Osteoblast (primary cell): Measurements from ENCODE around the gene NR3C2. TPM values are rescaled to one million over a fixed set of nuclear protein-coding genes. Genes with fewer than 3 reads are reported as not detected.

ENCODE experiments used
- DNase-seq: peaks from one replicate; pipeline ENCODE4 v3.0.0; 2011; ENCODE audit warnings: low spot score, mixed read lengths; ENCODE audit not compliant: insufficient read length; ENCODE audit errors: missing footprints
- H2AFZ ChIP-seq: 2 replicates; pipeline ENCODE4 v1.6.0; 2011; ENCODE audit warnings: mild to moderate bottlenecking, low read length
- H3K27ac ChIP-seq: 2 replicates; pipeline ENCODE4 v1.5.1; 2011; ENCODE audit warnings: mild to moderate bottlenecking, low read depth, low read length, moderate library complexity
- H3K27me3 ChIP-seq: 2 replicates; pipeline ENCODE4 v1.6.0; 2012; ENCODE audit warnings: mild to moderate bottlenecking, control low read depth, inconsistent platforms, low read length, moderate library complexity; ENCODE audit not compliant: insufficient read depth
- H3K36me3 ChIP-seq: 2 replicates; pipeline ENCODE4 v1.5.1; 2011; ENCODE audit warnings: mild to moderate bottlenecking, low read length, control low read depth, moderate library complexity; ENCODE audit not compliant: insufficient read depth
- H3K4me1 ChIP-seq: 2 replicates; pipeline ENCODE4 v1.5.1; 2011; ENCODE audit warnings: mild to moderate bottlenecking, low read length, control low read depth, moderate library complexity; ENCODE audit not compliant: insufficient read depth
- H3K4me2 ChIP-seq: 2 replicates; pipeline ENCODE4 v1.6.0; 2011; ENCODE audit warnings: mild to moderate bottlenecking, low read length; ENCODE audit not compliant: insufficient read depth
- H3K4me3 ChIP-seq: fragments of 200-600 bp; sonication (generic); 3 replicates; pipeline ENCODE4 v1.5.1; 2012; ENCODE audit warnings: mild to moderate bottlenecking, low read length, inconsistent platforms; ENCODE audit not compliant: insufficient read depth
- H3K79me2 ChIP-seq: 2 replicates; pipeline ENCODE4 v1.6.0; 2012; ENCODE audit warnings: mild to moderate bottlenecking, low read length, control low read depth, inconsistent platforms; ENCODE audit not compliant: insufficient read depth
- H3K9me3 ChIP-seq: 2 replicates; pipeline ENCODE4 v1.5.1; 2011; ENCODE audit warnings: low read depth, low read length, control low read depth
- H4K20me1 ChIP-seq: 2 replicates; pipeline ENCODE4 v1.6.0; 2012; ENCODE audit warnings: mild to moderate bottlenecking, low read length, control low read depth; ENCODE audit not compliant: insufficient read depth
- total RNA-seq: library from RNA; depleted of rRNA; stranded (reverse); fragments of >200 nt; gene quantifications from 2 replicates; pipeline ENCODE4 v1.2.3, GENCODE V29; 2012
- TF ChIP-seq, protein P1 (sequence below): IDR thresholded peaks from 2 replicates; pipeline ENCODE4 v1.5.1; 2011; ENCODE audit warnings: mild to moderate bottlenecking, low read depth, low read length, moderate library complexity; ENCODE audit errors: extremely low read depth

NR3C2 gene
- total RNA-seq, 1 donor: 0.72 TPM

DNA sequence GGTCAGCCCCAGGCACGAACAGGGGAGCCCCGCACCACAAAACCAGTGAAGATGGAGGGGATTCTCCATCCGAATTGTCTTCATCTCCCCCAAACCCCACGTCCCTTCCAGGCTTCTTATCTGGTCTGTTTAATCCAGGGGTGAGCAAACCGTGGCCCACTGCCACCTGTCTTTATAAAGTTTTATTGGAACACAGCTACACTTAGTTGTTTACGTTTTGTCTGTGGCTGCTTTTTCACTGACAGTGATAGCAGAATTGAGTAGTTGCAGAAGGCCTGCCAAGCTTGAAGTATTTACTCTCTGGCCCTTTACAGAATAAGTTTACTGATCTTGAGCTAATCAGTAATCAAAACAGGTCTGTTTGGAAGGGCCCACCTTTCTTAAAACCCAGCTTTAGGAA, 386.4 kb downstream of the NR3C2 start:
- no peak overlapping the region for H3K27ac ChIP-seq
- no peak for DNase-seq

DNA sequence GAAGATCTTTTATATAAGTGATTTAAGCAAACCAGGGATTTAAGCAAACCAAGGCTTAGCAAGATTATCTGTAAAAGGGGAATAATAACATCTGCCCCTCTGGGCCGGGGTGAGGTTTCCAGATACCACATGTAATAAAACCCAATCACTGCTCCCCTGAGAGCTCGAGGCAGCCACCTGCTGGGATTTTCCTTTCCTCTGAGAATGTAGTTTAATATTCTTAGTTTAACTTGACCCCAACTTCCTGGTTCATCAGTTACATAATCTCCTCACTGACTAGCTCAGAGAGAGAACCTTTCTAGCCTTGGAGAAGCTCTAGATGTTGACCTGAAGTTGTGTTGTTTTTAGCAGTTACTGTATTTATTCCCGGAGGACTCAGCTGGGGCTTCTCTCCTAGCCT, 387.9 kb downstream of the NR3C2 start:
- peaks cover 4% of the 10 kb centered on the region for H3K79me2 ChIP-seq
- no peak overlapping the region for H3K4me3 ChIP-seq
- H2AFZ ChIP-seq: no peak overlapping the region
- H3K27me3 ChIP-seq: no peaks in the 10 kb centered on the region
- H3K36me3 ChIP-seq: no peaks in the 10 kb centered on the region
- no peak for DNase-seq
- no peak overlapping the region for H3K4me2 ChIP-seq
- H3K9me3 ChIP-seq: no peaks in the 10 kb centered on the region
- TF ChIP-seq, protein P1, sequence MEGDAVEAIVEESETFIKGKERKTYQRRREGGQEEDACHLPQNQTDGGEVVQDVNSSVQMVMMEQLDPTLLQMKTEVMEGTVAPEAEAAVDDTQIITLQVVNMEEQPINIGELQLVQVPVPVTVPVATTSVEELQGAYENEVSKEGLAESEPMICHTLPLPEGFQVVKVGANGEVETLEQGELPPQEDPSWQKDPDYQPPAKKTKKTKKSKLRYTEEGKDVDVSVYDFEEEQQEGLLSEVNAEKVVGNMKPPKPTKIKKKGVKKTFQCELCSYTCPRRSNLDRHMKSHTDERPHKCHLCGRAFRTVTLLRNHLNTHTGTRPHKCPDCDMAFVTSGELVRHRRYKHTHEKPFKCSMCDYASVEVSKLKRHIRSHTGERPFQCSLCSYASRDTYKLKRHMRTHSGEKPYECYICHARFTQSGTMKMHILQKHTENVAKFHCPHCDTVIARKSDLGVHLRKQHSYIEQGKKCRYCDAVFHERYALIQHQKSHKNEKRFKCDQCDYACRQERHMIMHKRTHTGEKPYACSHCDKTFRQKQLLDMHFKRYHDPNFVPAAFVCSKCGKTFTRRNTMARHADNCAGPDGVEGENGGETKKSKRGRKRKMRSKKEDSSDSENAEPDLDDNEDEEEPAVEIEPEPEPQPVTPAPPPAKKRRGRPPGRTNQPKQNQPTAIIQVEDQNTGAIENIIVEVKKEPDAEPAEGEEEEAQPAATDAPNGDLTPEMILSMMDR: no peak
- no peak overlapping the region for H3K27ac ChIP-seq
- H4K20me1 ChIP-seq: peaks cover 14% of the 10 kb centered on the region
- peaks cover 3% of the 10 kb centered on the region for H3K4me1 ChIP-seq

More for the DNA sequence above, 386.4 kb downstream of the NR3C2 start:
- Histone ChIP-seq H2AFZ (no peak overlapping the region), H3K79me2 (peaks cover 4% of the 10 kb centered on the region), H3K4me1 (peaks cover 3% of the 10 kb centered on the region), H3K4me2 (no peak overlapping the region), H4K20me1 (peaks cover 14% of the 10 kb centered on the region), H3K36me3 (no peaks in the 10 kb centered on the region), H3K4me3 (no peak overlapping the region), H3K27me3 (no peaks in the 10 kb centered on the region), H3K9me3 (no peaks in the 10 kb centered on the region)
- TF ChIP-seq, protein P1: no peak

DNA sequence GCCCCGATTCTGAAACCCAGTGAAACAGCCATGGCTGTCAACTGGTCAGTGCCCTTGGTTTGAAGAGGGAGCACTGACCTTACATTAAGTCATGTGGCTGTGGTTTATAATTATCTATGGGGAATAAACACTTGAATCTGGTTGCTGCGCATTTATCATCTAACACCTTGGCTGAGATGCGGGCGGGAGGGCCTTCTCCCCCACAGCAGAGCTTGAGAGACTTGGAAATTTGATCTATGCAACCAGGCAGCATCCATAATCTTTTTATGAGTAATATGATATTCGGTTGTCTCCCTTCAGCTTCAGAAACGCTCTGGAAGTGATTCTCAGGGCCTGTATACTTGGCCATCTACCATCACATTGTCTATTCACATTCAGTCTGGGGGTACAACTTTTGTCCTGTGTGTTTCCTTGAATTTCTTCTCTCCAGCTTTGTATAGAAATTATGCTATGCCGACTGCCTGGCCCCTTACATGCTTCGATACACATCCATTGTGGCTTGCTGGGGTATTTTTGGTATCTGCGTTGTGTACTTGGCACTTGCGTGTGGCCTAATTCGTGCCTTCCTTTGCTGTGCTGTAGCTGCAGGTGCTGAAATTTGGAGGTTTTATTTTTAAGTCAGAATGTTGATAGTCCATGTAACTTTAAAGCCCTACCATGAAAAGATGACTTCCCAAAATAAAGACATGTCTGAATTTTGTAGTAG, 388.8 kb downstream of the NR3C2 start:
- no peaks in the 10 kb centered on the region for H3K27me3 ChIP-seq
- H3K27ac ChIP-seq: no peak overlapping the region
- H3K4me2 ChIP-seq: no peak overlapping the region
- H4K20me1 ChIP-seq: peaks cover 14% of the 10 kb centered on the region
- no peaks in the 10 kb centered on the region for H3K9me3 ChIP-seq
- DNase-seq: no peak
- H3K36me3 ChIP-seq: no peaks in the 10 kb centered on the region
- no peak overlapping the region for H2AFZ ChIP-seq
- H3K79me2 ChIP-seq: peaks cover 4% of the 10 kb centered on the region
- TF ChIP-seq, protein P1: no peak
- H3K4me3 ChIP-seq: no peak overlapping the region
- peaks cover 3% of the 10 kb centered on the region for H3K4me1 ChIP-seq

DNA sequence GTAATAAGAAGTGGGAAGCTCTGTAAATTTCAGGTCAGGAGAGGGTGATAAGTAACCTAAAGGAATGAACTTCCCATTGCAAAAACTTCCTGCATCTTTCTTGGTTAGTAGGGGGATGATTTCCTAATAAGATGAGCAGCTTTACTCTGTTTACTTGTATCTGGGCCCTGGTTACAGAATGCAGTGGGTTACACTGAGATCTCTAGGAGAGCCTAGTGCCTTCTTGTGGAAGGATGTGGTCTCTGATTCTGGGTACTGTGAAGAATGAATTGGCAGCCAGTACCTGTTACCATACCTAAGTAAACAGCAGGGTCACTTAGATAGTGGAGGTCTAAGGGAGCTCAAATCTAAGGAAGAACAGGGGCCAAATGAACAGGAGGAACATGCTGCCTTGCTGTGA, 389.8 kb downstream of the NR3C2 start:
- Histone ChIP-seq H3K4me1 (peaks cover 3% of the 10 kb centered on the region), H3K27me3 (no peaks in the 10 kb centered on the region)
- DNase-seq: no peak

More for the DNA sequence above, 389.8 kb downstream of the NR3C2 start:
- H3K4me3 ChIP-seq: no peak overlapping the region
- no peak overlapping the region for H2AFZ ChIP-seq
- no peak overlapping the region for H3K4me2 ChIP-seq
- peaks cover 10% of the 10 kb centered on the region for H4K20me1 ChIP-seq
- no peak overlapping the region for H3K27ac ChIP-seq
- no peaks in the 10 kb centered on the region for H3K9me3 ChIP-seq
- H3K36me3 ChIP-seq: no peaks in the 10 kb centered on the region
- TF ChIP-seq, protein P1: no peak
- peaks cover 1% of the 10 kb centered on the region for H3K79me2 ChIP-seq
